Keratinocyte (primary cell): ENCODE data around the gene PARD6G. TPM values are rescaled to one million over a fixed set of nuclear protein-coding genes. Genes with fewer than 3 reads are reported as not detected.

Experiments used
- DNase-seq: peaks from one replicate; pipeline ENCODE4 v3.0.0-alpha.2; 2011; ENCODE audit warnings: low read depth, missing footprints, low spot score
- FAIRE-seq: peaks from 2 replicates; lab custom pipeline; 2011; peaks lifted over from hg19 to GRCh38; lab: Jason Lieb, UNC
- H2AFZ ChIP-seq: 2 replicates; pipeline ENCODE4 v1.6.0; 2012; ENCODE audit warnings: low read length, control low read depth, inconsistent platforms; ENCODE audit not compliant: control insufficient read depth
- H3K27ac ChIP-seq: 2 replicates; pipeline ENCODE4 v1.5.1; 2011; ENCODE audit warnings: low read length; ENCODE audit not compliant: control insufficient read depth, insufficient read depth
- H3K27me3 ChIP-seq: 3 replicates; pipeline ENCODE4 v1.6.0; 2011; ENCODE audit warnings: low read length; ENCODE audit not compliant: control insufficient read depth, insufficient read depth; ENCODE audit errors: extremely low read depth
- H3K36me3 ChIP-seq, 2 experiments: 2 replicates in 1 of 2; 3 replicates in 1 of 2; pipeline ENCODE4 v1.5.1; 2011; ENCODE audit warnings: low read length in 2 of 2, mild to moderate bottlenecking in 1 of 2; ENCODE audit not compliant: control insufficient read depth in 2 of 2, insufficient read depth in 2 of 2; ENCODE audit errors: extremely low read depth in 1 of 2
- H3K4me1 ChIP-seq: 3 replicates; pipeline ENCODE4 v1.5.1; 2011; ENCODE audit warnings: low read length; ENCODE audit not compliant: control insufficient read depth, insufficient read depth; ENCODE audit errors: extremely low read depth
- H3K4me2 ChIP-seq: 3 replicates; pipeline ENCODE4 v1.6.0; 2011; ENCODE audit warnings: low read depth, low read length; ENCODE audit not compliant: control insufficient read depth, insufficient read depth; ENCODE audit errors: extremely low read depth
- H3K4me3 ChIP-seq, 3 experiments: fragments of 200-600 bp in 1 of 3; sonication (generic) in 1 of 3; 2 replicates in 2 of 3; 3 replicates in 1 of 3; pipeline ENCODE4 v1.5.1; 2011 to 2016; ENCODE audit warnings: low read length in 3 of 3, mild to moderate bottlenecking in 3 of 3, control low read depth in 2 of 3, inconsistent platforms in 1 of 3, low read depth in 1 of 3, mixed read lengths in 1 of 3, mixed run types in 1 of 3, moderate library complexity in 1 of 3; ENCODE audit not compliant: control insufficient read depth in 2 of 3, insufficient read depth in 2 of 3; ENCODE audit errors: extremely low read depth in 1 of 3
- H3K79me2 ChIP-seq: 2 replicates; pipeline ENCODE4 v1.6.0; 2012; ENCODE audit warnings: low read length; ENCODE audit not compliant: control insufficient read depth, insufficient read depth
- H3K9ac ChIP-seq: 3 replicates; pipeline ENCODE4 v1.6.0; 2011; ENCODE audit warnings: low read length; ENCODE audit not compliant: control insufficient read depth, insufficient read depth; ENCODE audit errors: extremely low read depth
- H3K9me1 ChIP-seq: 3 replicates; pipeline ENCODE4 v1.6.0; 2011; ENCODE audit warnings: low read length; ENCODE audit not compliant: control insufficient read depth, insufficient read depth; ENCODE audit errors: extremely low read depth
- H3K9me3 ChIP-seq: 2 replicates; pipeline ENCODE4 v1.5.1; 2012; ENCODE audit warnings: low read depth, low read length; ENCODE audit not compliant: control insufficient read depth
- H4K20me1 ChIP-seq: 3 replicates; pipeline ENCODE4 v1.6.0; 2011; ENCODE audit warnings: low read length; ENCODE audit not compliant: control insufficient read depth, insufficient read depth; ENCODE audit errors: extremely low read depth
- EZH2 ChIP-seq: IDR thresholded peaks from one replicate; pipeline ENCODE4 v1.6.1; 2012; ENCODE audit warnings: inconsistent platforms, mild to moderate bottlenecking, low read length, moderate library complexity
- dilution Hi-C: fragments of 300-500 bp; cut with MboI; formaldehyde crosslinking; loops from one replicate; pipeline ENCODE4 v1.7.0; 2020; ENCODE audit warnings: low sequenced_read_pairs; ENCODE audit not compliant: extremely low pct_ligation_motif_present
- polyA plus RNA-seq, 5 experiments: library from polyadenylated mRNA; depleted of rRNA in 3 of 5; stranded (reverse) in 3 of 5; stranded (forward) in 1 of 5; unstranded in 1 of 5; fragments of >200 nt; gene quantifications; 1 replicate in 1 of 5; 2 replicates in 3 of 5; 3 replicates in 1 of 5; pipeline versions ENCODE4 v1.2.1 to v1.2.3, GENCODE V29; 2011 to 2012; ENCODE audit warnings: missing spikeins in 2 of 5, low read depth in 1 of 5, low replicate concordance in 1 of 5
- TF ChIP-seq, protein P1 (sequence below), 3 experiments: IDR thresholded peaks in 1 of 3; conservative IDR thresholded peaks in 1 of 3; optimal IDR thresholded peaks in 1 of 3; 2 replicates in 2 of 3; 3 replicates in 1 of 3; pipeline versions ENCODE3 to v1.5.1; 2011; ENCODE audit warnings: low read length in 3 of 3, mild to moderate bottlenecking in 3 of 3, moderate library complexity in 2 of 3, control low read depth in 1 of 3, inconsistent platforms in 1 of 3; ENCODE audit not compliant: insufficient read depth in 2 of 3; ENCODE audit errors: extremely low read depth in 1 of 3

Gene PARD6G
- polyA plus RNA-seq, 1 donor (not counting 4 experiments of a cell fraction or from before 2014, with no cell fraction given): 21.3 TPM

GRCh38 chr18:80129672-80130367 is 117.5 kb downstream of the PARD6G start:
- Histone ChIP-seq H2AFZ (no peak overlapping the region), H3K9ac (no peak overlapping the region), H3K9me3 (no peaks in the 10 kb centered on the region), H4K20me1 (peaks cover 7% of the 10 kb centered on the region), H3K36me3 (peaks cover 8% of the 10 kb centered on the region in 2 experiments), H3K4me1 (peaks cover 7% of the 10 kb centered on the region), H3K79me2 (peaks cover 79% of the 10 kb centered on the region), H3K9me1 (no peaks in the 10 kb centered on the region), H3K27ac (no peak overlapping the region), H3K4me3 (no peak overlapping the region), H3K27me3 (no peaks in the 10 kb centered on the region), H3K4me2 (no peak overlapping the region)
- TF ChIP-seq, protein P1, sequence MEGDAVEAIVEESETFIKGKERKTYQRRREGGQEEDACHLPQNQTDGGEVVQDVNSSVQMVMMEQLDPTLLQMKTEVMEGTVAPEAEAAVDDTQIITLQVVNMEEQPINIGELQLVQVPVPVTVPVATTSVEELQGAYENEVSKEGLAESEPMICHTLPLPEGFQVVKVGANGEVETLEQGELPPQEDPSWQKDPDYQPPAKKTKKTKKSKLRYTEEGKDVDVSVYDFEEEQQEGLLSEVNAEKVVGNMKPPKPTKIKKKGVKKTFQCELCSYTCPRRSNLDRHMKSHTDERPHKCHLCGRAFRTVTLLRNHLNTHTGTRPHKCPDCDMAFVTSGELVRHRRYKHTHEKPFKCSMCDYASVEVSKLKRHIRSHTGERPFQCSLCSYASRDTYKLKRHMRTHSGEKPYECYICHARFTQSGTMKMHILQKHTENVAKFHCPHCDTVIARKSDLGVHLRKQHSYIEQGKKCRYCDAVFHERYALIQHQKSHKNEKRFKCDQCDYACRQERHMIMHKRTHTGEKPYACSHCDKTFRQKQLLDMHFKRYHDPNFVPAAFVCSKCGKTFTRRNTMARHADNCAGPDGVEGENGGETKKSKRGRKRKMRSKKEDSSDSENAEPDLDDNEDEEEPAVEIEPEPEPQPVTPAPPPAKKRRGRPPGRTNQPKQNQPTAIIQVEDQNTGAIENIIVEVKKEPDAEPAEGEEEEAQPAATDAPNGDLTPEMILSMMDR (optimal IDR thresholded peaks at IDR 0.05 in 1 of 3, IDR thresholded peaks at IDR 0.05 in 1 of 3, conservative IDR thresholded peaks at IDR 0.05 in 1 of 3; ENCODE audit: extremely low read depth in 1 of 3, insufficient read depth in 2 of 3, low read length in 3 of 3): no peak
- no peak for TF ChIP-seq EZH2
- dilution Hi-C loops: no loop called here
- DNase-seq: no peak
- peak; percentile 13 for FAIRE-seq

GRCh38 chr18:80127635-80128034 is 119.7 kb downstream of the PARD6G start:
- no peaks in the 10 kb centered on the region for H3K9me3 ChIP-seq
- no peaks in the 10 kb centered on the region for H3K9me1 ChIP-seq
- DNase-seq (no peak), FAIRE-seq (peak; percentile 17)
- H3K9ac ChIP-seq: no peak overlapping the region
- dilution Hi-C loops: no loop called here
- H2AFZ ChIP-seq: no peak overlapping the region
- no peak overlapping the region for H3K4me2 ChIP-seq
- no peak for TF ChIP-seq EZH2
- TF ChIP-seq, protein P1 (optimal IDR thresholded peaks at IDR 0.05 in 1 of 3, IDR thresholded peaks at IDR 0.05 in 1 of 3, conservative IDR thresholded peaks at IDR 0.05 in 1 of 3; ENCODE audit: extremely low read depth in 1 of 3, insufficient read depth in 2 of 3, low read length in 3 of 3): no peak
- H3K79me2 ChIP-seq: peaks cover 82% of the 10 kb centered on the region
- H3K27ac ChIP-seq: no peak overlapping the region
- no peak overlapping the region for H3K4me3 ChIP-seq
- peaks cover 10% of the 10 kb centered on the region for H4K20me1 ChIP-seq
- no peaks in the 10 kb centered on the region for H3K27me3 ChIP-seq
- peaks cover 4 to 5% of the 10 kb centered on the region in 2 experiments for H3K36me3 ChIP-seq
- H3K4me1 ChIP-seq: peaks cover 15% of the 10 kb centered on the region
